Right atrium auricular region (tissue), 2 donors: ENCODE measurements around the gene NT5C. TPM values are rescaled to one million over a fixed set of nuclear protein-coding genes. Genes with fewer than 3 reads are reported as not detected.
"Not testable (repeated sequence)": the region's sequence is repeated elsewhere in the genome, so short reads cannot be mapped to it uniquely, and the experiment has no call there.

ENCODE experiments used
- DNase-seq: peaks from one replicate; pipeline ENCODE4 v3.0.0-alpha.2; 2019; ENCODE audit warnings: low spot score
- H3K27ac ChIP-seq, 2 donors: fragments of 200-600 bp; sonication (generic); 1 replicate in 1 of 2; 2 replicates in 1 of 2; pipeline ENCODE4 v1.5.1; 2016 to 2019
- H3K27me3 ChIP-seq, 2 donors: fragments of 200-600 bp; sonication (generic); one replicate each; pipeline versions ENCODE4 v1.5.1 to v1.6.0; 2017 to 2019
- H3K36me3 ChIP-seq: fragments of 200-600 bp; sonication (generic); one replicate; pipeline ENCODE4 v1.5.1; 2016
- H3K4me1 ChIP-seq, 2 donors: fragments of 200-600 bp; sonication (generic); one replicate each; pipeline versions ENCODE4 v1.5.1 to v1.6.0; 2017 to 2019
- H3K4me3 ChIP-seq, 2 donors: fragments of 200-600 bp; sonication (generic); 1 replicate in 1 of 2; 2 replicates in 1 of 2; pipeline ENCODE4 v1.5.1; 2017 to 2019; ENCODE audit warnings: mild to moderate bottlenecking in 1 of 2, moderate library complexity in 1 of 2
- H3K9me3 ChIP-seq, 2 donors: fragments of 200-600 bp; sonication (generic); one replicate each; pipeline ENCODE4 v1.5.1; 2019
- CTCF ChIP-seq, 2 donors: fragments of 200-600 bp; sonication (generic); IDR thresholded peaks; one replicate each; pipeline ENCODE4 v1.5.1; 2019; ENCODE audit warnings: antibody characterized with exemption in 2 of 2
- total RNA-seq, 2 donors: library from RNA; depleted of rRNA; stranded (reverse); fragments of >200 nt; gene quantifications; one replicate each; pipeline ENCODE4 v1.1.0, GENCODE V29; 2016

NT5C gene
- total RNA-seq, 2 donors from 2014 or later, result 41.4 to 77.5 TPM

GRCh38 chr17:75138519-75138918 lies 7.0 kb upstream of the NT5C start:
- TF ChIP-seq CTCF (IDR thresholded peaks at IDR 0.05), result no peak
- Histone ChIP-seq H3K4me3 (no peak overlapping the region), H3K4me1 (no peaks in the 10 kb centered on the region), H3K36me3 (no peaks in the 10 kb centered on the region), H3K27me3 (no peaks in the 10 kb centered on the region), H3K9me3 (no peaks in the 10 kb centered on the region), H3K27ac (no peak overlapping the region)
- DNase-seq, result no peak

GRCh38 chr17:75137762-75138161 lies 6.2 kb upstream of the NT5C start:
- H3K27ac ChIP-seq, H3K27me3 ChIP-seq, H3K4me1 ChIP-seq, H3K9me3 ChIP-seq, H3K36me3 ChIP-seq, DNase-seq, H3K4me3 ChIP-seq: not testable (repeated sequence)

- no peaks in the 10 kb centered on the region for H3K27me3 ChIP-seq
- TF ChIP-seq CTCF (IDR thresholded peaks at IDR 0.05), result no peak
- H3K4me3 ChIP-seq, result no peak overlapping the region
- no peak for DNase-seq
- H3K27ac ChIP-seq, result no peak overlapping the region
- no peaks in the 10 kb centered on the region for H3K9me3 ChIP-seq
- H3K4me1 ChIP-seq, result peaks cover 0 to 3% of the 10 kb centered on the region in 2 donors
- H3K36me3 ChIP-seq, result no peaks in the 10 kb centered on the region
These were observed 4.4 kb upstream of the NT5C start for GRCh38 chr17:75135946-75136345.

- no peak for TF ChIP-seq CTCF (IDR thresholded peaks at IDR 0.05)
- H3K4me3 ChIP-seq, result no peak overlapping the region
- no peaks in the 10 kb centered on the region for H3K36me3 ChIP-seq
- no peaks in the 10 kb centered on the region for H3K9me3 ChIP-seq
- DNase-seq, result no peak
- H3K27ac ChIP-seq, result no peak overlapping the region
- peaks cover 0 to 8% of the 10 kb centered on the region in 2 donors for H3K4me1 ChIP-seq
- no peaks in the 10 kb centered on the region for H3K27me3 ChIP-seq
These were observed 3.9 kb upstream of the NT5C start for GRCh38 chr17:75135452-75135851.

GRCh38 chr17:75133607-75134347 lies 2.2 kb upstream of the NT5C start:
- H3K9me3 ChIP-seq, H3K27ac ChIP-seq, H3K4me3 ChIP-seq, H3K27me3 ChIP-seq, DNase-seq, H3K36me3 ChIP-seq: not testable (repeated sequence)
- H3K4me1 ChIP-seq, result peaks cover 0 to 14% of the 10 kb centered on the region in 2 donors

- H3K4me3 ChIP-seq, result no peak overlapping the region
- H3K36me3 ChIP-seq, result peaks cover 8% of the 10 kb centered on the region
- peaks cover 0 to 14% of the 10 kb centered on the region in 2 donors for H3K4me1 ChIP-seq
- no peaks in the 10 kb centered on the region for H3K9me3 ChIP-seq
- no peaks in the 10 kb centered on the region for H3K27me3 ChIP-seq
- H3K27ac ChIP-seq, result no peak overlapping the region
- TF ChIP-seq CTCF (IDR thresholded peaks at IDR 0.05), result no peak
- DNase-seq, result no peak
These were observed 1.5 kb upstream of the NT5C start for GRCh38 chr17:75133001-75133400.

GRCh38 chr17:75132018-75133000 lies 767 bp upstream of the NT5C start:
- Histone ChIP-seq H3K4me3 (peak overlapping the region; percentile 68 to 82), H3K4me1 (peaks cover 0 to 14% of the 10 kb centered on the region in 2 donors), H3K27ac (peak overlapping the region; percentile 85 to 93)
- H3K9me3 ChIP-seq, H3K36me3 ChIP-seq, DNase-seq, H3K27me3 ChIP-seq: not testable (repeated sequence)
